GM13977 (cell line): Measurements from ENCODE around the gene GSTM5.
"Not testable (repeated sequence)": the region's sequence is repeated elsewhere in the genome, so short reads cannot be mapped to it uniquely, and the experiment has no call there.

Experiments used
- DNase-seq: peaks from one replicate; pipeline ENCODE4 v3.0.0; 2012; ENCODE audit warnings: low spot score
- in situ Hi-C: fragments of 300-500 bp; cut with MboI; formaldehyde crosslinking; loops from one replicate; pipeline ENCODE4 v1.12.0; 2022; ENCODE audit warnings: low sequenced_read_pairs, low pct_unique_long_range_greater_than_20kb, mixed read lengths, inconsistent platforms; ENCODE audit not compliant: unreplicated experiment
- TF ChIP-seq, protein P1 (sequence below): IDR thresholded peaks from 2 replicates; pipeline ENCODE4 v1.5.1; 2012; ENCODE audit warnings: mild to moderate bottlenecking, control low read depth; ENCODE audit not compliant: insufficient read depth; ENCODE audit errors: extremely low read depth, missing control alignments

Gene GSTM5

DNA sequence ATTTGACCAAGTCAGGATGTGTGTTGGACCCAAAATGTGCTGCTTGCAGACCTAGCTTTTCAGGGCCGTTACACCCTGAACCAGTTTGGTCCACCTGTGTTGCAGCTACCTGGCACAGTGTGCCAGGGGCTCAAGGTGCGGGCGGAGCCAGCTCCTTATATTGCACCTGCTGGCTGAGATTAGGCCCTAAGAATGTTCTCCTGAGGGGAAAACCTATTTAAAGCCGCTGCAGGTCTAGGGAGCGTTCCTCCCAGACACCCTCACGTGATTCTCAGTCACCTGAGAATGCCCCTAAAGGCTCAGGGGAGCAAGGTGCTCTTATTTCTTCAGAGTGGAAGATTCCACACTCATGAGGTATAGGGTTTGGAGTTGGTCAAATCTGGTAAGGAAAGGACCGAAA, 16.8 kb downstream of the GSTM5 start:
- no peak for DNase-seq
- in situ Hi-C loops, result no loop called here
- TF ChIP-seq, protein P1, sequence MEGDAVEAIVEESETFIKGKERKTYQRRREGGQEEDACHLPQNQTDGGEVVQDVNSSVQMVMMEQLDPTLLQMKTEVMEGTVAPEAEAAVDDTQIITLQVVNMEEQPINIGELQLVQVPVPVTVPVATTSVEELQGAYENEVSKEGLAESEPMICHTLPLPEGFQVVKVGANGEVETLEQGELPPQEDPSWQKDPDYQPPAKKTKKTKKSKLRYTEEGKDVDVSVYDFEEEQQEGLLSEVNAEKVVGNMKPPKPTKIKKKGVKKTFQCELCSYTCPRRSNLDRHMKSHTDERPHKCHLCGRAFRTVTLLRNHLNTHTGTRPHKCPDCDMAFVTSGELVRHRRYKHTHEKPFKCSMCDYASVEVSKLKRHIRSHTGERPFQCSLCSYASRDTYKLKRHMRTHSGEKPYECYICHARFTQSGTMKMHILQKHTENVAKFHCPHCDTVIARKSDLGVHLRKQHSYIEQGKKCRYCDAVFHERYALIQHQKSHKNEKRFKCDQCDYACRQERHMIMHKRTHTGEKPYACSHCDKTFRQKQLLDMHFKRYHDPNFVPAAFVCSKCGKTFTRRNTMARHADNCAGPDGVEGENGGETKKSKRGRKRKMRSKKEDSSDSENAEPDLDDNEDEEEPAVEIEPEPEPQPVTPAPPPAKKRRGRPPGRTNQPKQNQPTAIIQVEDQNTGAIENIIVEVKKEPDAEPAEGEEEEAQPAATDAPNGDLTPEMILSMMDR, result no peak

DNA sequence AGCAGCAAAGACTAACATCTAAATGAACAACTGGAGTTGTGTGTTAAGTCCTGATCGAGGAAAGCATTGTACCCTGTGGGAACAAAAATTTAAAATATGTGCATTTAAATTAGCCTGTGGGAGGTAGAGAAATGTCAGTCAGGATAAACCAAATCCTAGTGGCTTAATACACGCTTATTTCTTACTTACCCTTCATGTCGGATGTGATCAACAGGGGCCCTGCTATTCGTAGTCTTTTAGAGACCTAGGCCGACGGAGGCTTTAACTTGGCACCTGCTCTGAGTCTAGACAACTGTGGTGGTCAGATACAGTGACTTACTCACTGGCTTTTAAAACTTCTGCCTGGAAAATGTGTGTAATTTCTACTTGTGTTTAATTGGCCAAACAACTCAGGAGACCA, 18.6 kb downstream of the GSTM5 start:
- in situ Hi-C loops, result no loop called here
- DNase-seq, result no peak
- TF ChIP-seq, protein P1, result no peak

DNA sequence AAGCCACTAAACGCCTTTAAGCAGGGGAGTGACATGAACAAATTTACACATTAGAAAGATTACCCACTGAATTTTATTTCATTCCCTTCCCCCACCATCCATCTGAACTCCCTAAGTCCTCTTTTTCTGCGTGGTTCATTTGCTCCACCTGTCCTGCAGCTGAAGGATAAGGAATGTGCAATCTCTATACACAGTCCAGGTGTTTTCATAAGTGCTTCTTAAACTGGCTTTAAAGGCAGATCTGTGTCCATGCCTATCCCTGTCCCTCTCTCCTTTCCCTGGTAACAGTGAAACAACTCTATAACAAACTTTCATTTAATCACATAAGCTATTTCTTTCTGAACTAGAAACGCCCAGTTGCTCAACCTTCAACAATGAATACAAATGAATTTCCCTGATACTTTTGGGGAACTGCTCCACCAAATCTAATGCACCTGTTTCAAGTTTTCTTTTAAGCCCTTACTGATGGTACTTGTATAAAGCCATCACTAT, 20.4 kb downstream of the GSTM5 start:
- TF ChIP-seq, protein P1, result no peak
- in situ Hi-C loops, result no loop called here
- DNase-seq, result no peak

DNA sequence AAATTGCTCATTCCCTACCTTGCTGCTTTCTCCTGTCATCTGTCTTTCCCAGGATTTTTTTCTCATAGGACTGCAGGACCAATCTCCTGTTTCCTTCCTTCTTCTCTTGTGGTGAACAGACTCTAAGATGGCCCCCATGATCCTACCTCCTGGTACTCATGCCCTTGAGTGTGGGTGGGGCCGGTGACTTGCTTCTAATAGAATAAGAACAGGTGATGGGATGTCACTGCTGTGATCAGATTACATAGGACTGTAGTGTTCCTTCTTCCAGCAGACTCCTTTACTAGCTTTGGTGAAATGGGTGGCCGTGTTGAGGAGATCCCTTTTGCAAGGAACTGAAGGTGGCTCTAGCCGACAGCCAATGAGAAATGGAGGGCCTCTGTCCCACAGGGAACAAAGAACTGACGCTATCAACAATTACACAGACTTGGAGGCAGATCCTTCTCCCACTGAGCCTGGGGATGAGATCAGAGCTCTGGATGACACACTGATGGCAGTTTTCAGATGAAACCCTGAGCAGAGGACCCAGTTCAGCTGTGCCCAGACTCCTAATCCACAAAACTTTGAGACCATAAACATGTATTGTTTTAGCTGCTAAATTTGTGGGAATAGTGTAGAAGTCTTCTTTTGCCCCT, 21.3 kb downstream of the GSTM5 start:
- TF ChIP-seq, protein P1, result no peak
- in situ Hi-C loops, result no loop called here
- no peak for DNase-seq

DNA sequence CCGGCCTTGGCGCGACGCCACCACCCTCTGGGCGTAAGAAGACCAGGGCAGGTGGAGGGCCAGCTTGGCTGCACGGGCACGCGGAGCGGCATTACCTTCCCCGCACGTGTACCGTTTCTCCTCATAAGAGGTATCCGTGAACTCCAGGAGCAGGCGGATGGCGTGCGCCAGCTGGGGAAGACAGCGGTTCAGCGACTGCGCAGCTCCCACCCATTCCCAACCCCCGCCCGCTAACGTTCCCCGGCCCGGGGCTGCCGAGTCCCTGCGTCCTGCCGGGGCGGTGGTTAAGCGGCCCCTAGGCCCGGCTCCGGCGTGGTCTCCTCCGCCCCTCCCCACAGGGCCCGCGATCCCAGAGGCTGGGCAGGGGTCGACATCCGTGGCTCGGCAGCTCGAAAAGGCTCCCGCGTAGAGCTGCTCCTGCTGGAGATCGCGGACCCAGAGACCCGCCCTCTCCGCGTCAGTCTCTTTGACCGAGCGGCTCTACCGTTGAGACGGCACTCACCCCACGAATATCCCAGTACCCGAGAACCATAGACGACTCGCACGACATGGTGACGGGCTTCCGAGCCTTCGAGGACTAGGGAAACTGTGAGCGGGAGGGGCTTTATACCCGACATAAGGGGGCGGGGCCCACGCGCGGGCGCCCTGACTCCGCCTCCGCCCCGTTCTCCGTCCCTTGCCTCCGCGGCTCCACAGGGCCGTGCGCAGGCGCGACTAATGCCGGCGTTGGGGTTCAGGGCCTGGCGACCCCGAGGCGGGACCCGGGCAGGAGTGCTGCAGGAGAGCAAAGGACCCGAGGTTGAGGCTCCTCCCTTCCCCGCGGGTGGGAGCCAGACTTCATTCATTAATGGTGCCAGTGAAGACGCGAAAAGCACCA, 27.9 kb downstream of the GSTM5 start:
- peak; percentile 81 for DNase-seq
- in situ Hi-C loops, result no loop called here
- TF ChIP-seq, protein P1, result no peak

DNA sequence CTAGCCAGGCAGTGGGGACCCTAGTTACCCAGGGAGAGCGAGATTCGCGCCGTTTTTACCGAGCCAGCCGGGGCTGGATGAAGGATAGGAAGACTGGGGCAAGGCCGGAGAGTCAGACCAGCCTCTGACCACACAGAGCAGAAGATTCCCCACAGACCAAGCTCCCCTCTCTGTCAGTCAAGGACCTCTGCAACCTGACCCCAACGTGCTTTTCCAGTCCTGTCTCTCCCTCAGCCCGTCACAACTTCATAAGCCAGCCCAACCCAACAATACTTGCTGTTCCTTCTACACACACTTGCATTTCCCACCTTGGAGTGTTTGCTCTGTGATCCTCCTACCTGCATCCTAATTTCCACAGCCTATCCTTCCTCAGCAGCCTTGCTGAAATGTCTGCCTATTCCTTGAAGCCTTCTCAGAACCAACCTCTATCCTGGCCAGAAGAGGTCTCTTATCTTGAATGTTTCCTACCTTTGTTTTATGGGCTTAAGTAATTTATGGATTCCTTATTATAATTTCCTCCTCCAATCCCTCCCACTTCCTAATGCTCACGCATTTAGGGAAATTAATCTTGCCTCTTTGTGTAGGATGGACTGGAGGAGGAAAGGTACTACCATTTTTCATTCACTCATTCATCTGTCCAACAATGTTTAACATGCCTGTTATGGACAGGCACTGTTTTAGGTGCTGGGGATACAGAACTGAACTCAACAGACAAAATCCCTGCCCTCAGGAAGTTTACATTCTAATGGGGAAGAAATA, 28.7 kb downstream of the GSTM5 start, which contains the start of gene GSTM3:
TSS of gene GSTM3 (minus strand) at position 424 of the 759 bp plus-strand sequence. CDS start 751 bp downstream, outside the sequence.
- no peak for DNase-seq
- TF ChIP-seq, protein P1, result no peak
- in situ Hi-C loops, result no loop called here

DNA sequence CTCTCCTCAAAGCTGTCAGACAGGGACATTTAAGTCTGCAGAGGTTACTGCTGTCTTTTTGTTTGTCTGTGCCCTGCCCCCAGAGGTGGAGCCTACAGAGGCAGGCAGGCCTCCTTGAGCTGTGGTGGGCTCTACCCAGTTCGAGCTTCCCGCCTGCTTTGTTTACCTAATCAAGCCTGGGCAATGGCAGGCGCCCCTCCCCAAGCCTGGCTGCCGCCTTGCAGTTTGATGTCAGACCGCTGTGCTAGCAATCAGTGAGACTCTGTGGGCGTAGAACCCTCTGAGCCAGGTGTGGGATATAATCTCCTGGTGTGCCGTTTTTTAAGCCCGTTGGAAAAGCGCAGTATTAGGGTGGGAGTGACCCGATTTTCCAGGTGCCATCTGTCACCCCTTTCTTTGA, 36.3 kb downstream of the GSTM5 start:
- in situ Hi-C loops, DNase-seq: not testable (repeated sequence)
